ENCODE measurements around the gene NR2F2.

DNA sequence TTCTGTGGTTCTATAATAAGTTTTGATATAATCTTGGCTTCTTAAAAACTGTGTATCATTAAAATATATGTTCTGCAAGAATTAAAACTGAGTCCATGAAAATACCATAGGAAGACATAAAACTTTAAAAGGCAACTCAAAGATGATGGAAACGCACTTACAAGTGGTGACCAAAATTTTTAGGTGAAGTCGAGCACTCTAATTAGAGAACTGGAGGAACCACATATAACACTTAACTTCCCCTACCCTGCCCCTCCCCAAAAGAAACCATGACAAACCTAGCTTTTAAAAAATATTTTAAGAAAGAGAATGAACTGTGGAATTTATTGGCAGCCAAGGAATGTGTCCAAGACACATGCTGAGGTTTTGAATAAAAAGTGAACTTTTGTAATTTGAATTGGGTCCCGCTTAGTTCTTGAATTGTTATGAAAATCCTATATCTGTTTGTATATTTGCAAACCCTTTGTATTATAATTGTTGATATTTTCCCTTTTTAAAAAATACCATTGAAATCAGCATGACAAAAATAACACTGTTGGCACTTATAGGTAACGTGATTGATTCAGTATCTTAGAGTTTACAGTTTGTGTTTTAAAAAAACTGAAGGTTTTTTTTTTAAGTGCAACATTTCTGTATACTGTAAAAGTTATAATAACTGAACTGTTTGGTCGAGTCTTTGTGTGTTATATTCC lies 7.7 kb downstream of the NR2F2 start:
- TF ChIP-seq CTCF (IDR thresholded peaks at IDR 0.05; ENCODE audit: low read length) (no peak), EZH2 (IDR thresholded peaks at IDR 0.05; ENCODE audit: borderline replicate concordance, low read length) (no peak)

All from OCI-LY1 (cell line).